Measurements from ENCODE around the gene TM4SF20. TPM values are rescaled to one million over a fixed set of nuclear protein-coding genes. Genes with fewer than 3 reads are reported as not detected.

Gene TM4SF20
- polyA plus RNA-seq, 3 donors: not detected

DNA sequence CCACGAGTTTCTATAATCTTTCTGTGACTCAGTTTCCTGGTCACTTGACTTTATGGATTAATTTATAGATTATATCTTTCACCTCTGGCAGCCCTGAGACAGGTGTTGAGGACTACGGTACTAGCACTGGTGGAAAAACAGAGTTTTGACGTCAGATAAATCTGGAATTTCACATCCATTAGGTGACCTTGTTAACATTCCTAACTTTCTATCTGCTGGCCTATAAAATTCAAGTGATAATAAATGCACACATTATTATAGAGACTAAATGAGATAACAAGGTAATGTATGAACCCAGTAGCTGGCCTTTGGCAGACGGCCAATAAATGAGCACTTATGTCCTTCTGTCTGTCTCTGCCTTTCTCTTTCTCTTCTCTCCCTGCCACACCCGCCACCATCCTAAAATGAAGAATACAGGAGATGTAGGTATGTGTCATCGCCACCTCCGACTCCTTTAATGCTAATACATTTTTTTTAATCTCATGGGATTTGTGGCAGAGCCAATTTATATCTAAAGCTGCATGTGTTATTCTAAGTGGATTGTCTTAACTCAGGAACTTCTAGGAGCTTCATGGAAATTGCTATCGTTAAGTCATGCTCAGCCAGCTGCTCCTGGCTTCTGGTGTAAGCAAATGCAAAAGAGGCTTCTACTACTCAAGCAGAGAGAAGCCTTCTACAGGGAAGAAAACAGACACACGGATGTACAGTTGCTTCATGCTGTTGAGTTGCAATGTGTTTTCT is 2.3 kb downstream of the TM4SF20 start:
- DNase-seq: no peak
- H3K4me2 ChIP-seq (replicated peaks; ENCODE audit: extremely low read depth, low read length, poor library complexity, severe bottlenecking): no peak overlapping the region
- no peaks in the 10 kb centered on the region for H3K27me3 ChIP-seq (ENCODE audit: control insufficient read depth in 2 of 2, insufficient read depth in 2 of 2, low read length in 2 of 2)
- H3K4me3 ChIP-seq (replicated peaks in 1 of 3; ENCODE audit: low read depth in 2 of 3, low read length in 3 of 3): no peak overlapping the region
- peaks cover 6 to 32% of the 10 kb centered on the region in 2 donors for H3K4me1 ChIP-seq (ENCODE audit: control insufficient read depth in 1 of 2, insufficient read depth in 2 of 2, low read length in 2 of 2)
- no peak overlapping the region for H3K27ac ChIP-seq (ENCODE audit: low read depth in 1 of 2, low read length in 2 of 2)
- H4K20me1 ChIP-seq (ENCODE audit: insufficient read depth, low read length): no peaks in the 10 kb centered on the region
- no peak overlapping the region for H3K4me3 Mint-ChIP-seq
- H3K9ac ChIP-seq (ENCODE audit: insufficient read depth, low read length, poor library complexity, severe bottlenecking): no peak overlapping the region
- no peaks in the 10 kb centered on the region for H3K9me3 ChIP-seq (replicated peaks in 1 of 2; ENCODE audit: control insufficient read depth in 1 of 2, insufficient read depth in 1 of 2, low read length in 2 of 2)
- peak overlapping the region in 2 of 7 donors; percentile 73 to 74 for H3K27ac Mint-ChIP-seq
- H3K36me3 ChIP-seq (replicated peaks in 1 of 2; ENCODE audit: control insufficient read depth in 1 of 2, insufficient read depth in 2 of 2, low read length in 2 of 2): no peaks in the 10 kb centered on the region
- H2AFZ ChIP-seq (ENCODE audit: insufficient read depth, low read depth, low read length, poor library complexity, severe bottlenecking): no peak overlapping the region
- peaks cover 0 to 5% (median 1%) of the 10 kb centered on the region in 3 donors for H3K27me3 Mint-ChIP-seq (ENCODE audit: low read depth in 3 of 3)
- no CpG with 5 or more reads among the region's 9 CpGs for WGBS (ENCODE audit: insufficient coverage)
- H3K4me1 Mint-ChIP-seq: peaks cover 28% of the 10 kb centered on the region
- intact Hi-C loops (cut with micrococcal nuclease): no loop called here
- TF ChIP-seq, protein P1, sequence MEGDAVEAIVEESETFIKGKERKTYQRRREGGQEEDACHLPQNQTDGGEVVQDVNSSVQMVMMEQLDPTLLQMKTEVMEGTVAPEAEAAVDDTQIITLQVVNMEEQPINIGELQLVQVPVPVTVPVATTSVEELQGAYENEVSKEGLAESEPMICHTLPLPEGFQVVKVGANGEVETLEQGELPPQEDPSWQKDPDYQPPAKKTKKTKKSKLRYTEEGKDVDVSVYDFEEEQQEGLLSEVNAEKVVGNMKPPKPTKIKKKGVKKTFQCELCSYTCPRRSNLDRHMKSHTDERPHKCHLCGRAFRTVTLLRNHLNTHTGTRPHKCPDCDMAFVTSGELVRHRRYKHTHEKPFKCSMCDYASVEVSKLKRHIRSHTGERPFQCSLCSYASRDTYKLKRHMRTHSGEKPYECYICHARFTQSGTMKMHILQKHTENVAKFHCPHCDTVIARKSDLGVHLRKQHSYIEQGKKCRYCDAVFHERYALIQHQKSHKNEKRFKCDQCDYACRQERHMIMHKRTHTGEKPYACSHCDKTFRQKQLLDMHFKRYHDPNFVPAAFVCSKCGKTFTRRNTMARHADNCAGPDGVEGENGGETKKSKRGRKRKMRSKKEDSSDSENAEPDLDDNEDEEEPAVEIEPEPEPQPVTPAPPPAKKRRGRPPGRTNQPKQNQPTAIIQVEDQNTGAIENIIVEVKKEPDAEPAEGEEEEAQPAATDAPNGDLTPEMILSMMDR (IDR thresholded peaks at IDR 0.05): no peak
- peaks cover 0 to 4% of the 10 kb centered on the region in 2 donors for H3K36me3 Mint-ChIP-seq
- H3K79me2 ChIP-seq (ENCODE audit: insufficient read depth, low read length): no peaks in the 10 kb centered on the region
- peaks cover 0 to 3% (median 0%) of the 10 kb centered on the region in 7 donors for H3K9me3 Mint-ChIP-seq

DNA sequence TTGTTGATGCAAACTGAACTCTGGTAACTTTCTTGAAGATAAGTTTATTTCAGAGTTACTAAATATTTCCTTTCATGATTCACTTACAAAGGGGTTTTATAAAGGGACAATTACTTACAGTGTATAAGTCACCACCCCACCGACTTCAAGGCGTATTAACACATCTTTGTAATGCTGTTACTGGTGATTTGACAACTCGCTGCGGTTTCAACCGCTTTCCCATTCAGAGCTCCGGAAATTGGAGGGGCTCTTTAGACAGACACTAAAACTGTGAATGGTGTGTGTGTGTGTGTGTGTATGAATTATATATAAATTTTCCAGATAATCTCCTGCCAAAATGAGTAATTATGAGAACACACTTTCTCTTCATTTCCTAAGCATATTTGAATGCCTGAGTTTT is 4.9 kb downstream of the TM4SF20 start:
- peaks cover 30 to 56% of the 10 kb centered on the region in 2 donors for H3K4me1 ChIP-seq (ENCODE audit: control insufficient read depth in 1 of 2, insufficient read depth in 2 of 2, low read length in 2 of 2)
- no peaks in the 10 kb centered on the region for H3K79me2 ChIP-seq (ENCODE audit: insufficient read depth, low read length)
- TF ChIP-seq, protein P1 (IDR thresholded peaks at IDR 0.05): no peak
- H3K4me3 ChIP-seq (replicated peaks in 1 of 3; ENCODE audit: low read depth in 2 of 3, low read length in 3 of 3): no peak overlapping the region
- 80% methylated on average over 1 of the region's 6 CpGs for WGBS (ENCODE audit: insufficient coverage)
- no peaks in the 10 kb centered on the region for H3K9me3 ChIP-seq (replicated peaks in 1 of 2; ENCODE audit: control insufficient read depth in 1 of 2, insufficient read depth in 1 of 2, low read length in 2 of 2)
- H2AFZ ChIP-seq (ENCODE audit: insufficient read depth, low read depth, low read length, poor library complexity, severe bottlenecking): no peak overlapping the region
- H3K9ac ChIP-seq (ENCODE audit: insufficient read depth, low read length, poor library complexity, severe bottlenecking): no peak overlapping the region
- no peaks in the 10 kb centered on the region for H3K27me3 ChIP-seq (ENCODE audit: control insufficient read depth in 2 of 2, insufficient read depth in 2 of 2, low read length in 2 of 2)
- no peaks in the 10 kb centered on the region for H3K36me3 ChIP-seq (replicated peaks in 1 of 2; ENCODE audit: control insufficient read depth in 1 of 2, insufficient read depth in 2 of 2, low read length in 2 of 2)
- no peak overlapping the region for H3K27ac ChIP-seq (ENCODE audit: low read depth in 1 of 2, low read length in 2 of 2)
- H3K4me1 Mint-ChIP-seq: peaks cover 53% of the 10 kb centered on the region
- DNase-seq: peak; percentile 53 to 70 (median 59)
- H3K4me2 ChIP-seq (replicated peaks; ENCODE audit: extremely low read depth, low read length, poor library complexity, severe bottlenecking): no peak overlapping the region
- intact Hi-C loops (cut with micrococcal nuclease): loop anchor here (5.0 kb wide), 3 partner anchors 33 to 443 kb away; partner anchors contain the start of gene MFF (in 1 of the 2)
- H3K9me3 Mint-ChIP-seq: peaks cover 0 to 2% (median 0%) of the 10 kb centered on the region in 7 donors
- no peaks in the 10 kb centered on the region for H4K20me1 ChIP-seq (ENCODE audit: insufficient read depth, low read length)
- peaks cover 0 to 1% (median 0%) of the 10 kb centered on the region in 3 donors for H3K27me3 Mint-ChIP-seq (ENCODE audit: low read depth in 3 of 3)
- no peak overlapping the region for H3K4me3 Mint-ChIP-seq
- H3K27ac Mint-ChIP-seq: peak overlapping the region in 6 of 7 donors; percentile 13 to 83 (median 64)
- peaks cover 0 to 4% of the 10 kb centered on the region in 2 donors for H3K36me3 Mint-ChIP-seq
